OCI-LY1 (cell line): ENCODE results near the gene HLA-DMB.
A peak's percentile ranks its signal among the peaks of the same experiment; 100 is the strongest.

Experiments used
- H2AFZ ChIP-seq: fragments of 200-600 bp; sonication (generic), shearing (Covaris generic); 2 replicates; pipeline ENCODE4 v1.6.0; 2014; ENCODE audit warnings: antibody characterized with exemption, mild to moderate bottlenecking, low read length
- H3F3A ChIP-seq: fragments of 200-600 bp; sonication (generic), shearing (Covaris generic); 2 replicates; pipeline ENCODE4 v1.6.0; 2014; ENCODE audit warnings: mild to moderate bottlenecking, antibody characterized with exemption, low read length, moderate library complexity; ENCODE audit not compliant: insufficient read depth
- H3K27ac ChIP-seq: fragments of 200-600 bp; sonication (generic); 2 replicates; pipeline ENCODE4 v1.5.1; 2014; ENCODE audit warnings: low read length, mixed run types, mild to moderate bottlenecking, low read depth; ENCODE audit not compliant: poor library complexity, severe bottlenecking
- H3K27me3 ChIP-seq: fragments of 200-600 bp; sonication (generic); 2 replicates; pipeline ENCODE4 v1.6.0; 2014; ENCODE audit warnings: antibody characterized with exemption, mild to moderate bottlenecking, low read length, moderate library complexity; ENCODE audit not compliant: insufficient read depth
- H3K36me3 ChIP-seq: fragments of 200-600 bp; sonication (generic); 2 replicates; pipeline ENCODE4 v1.6.1; 2014; ENCODE audit warnings: mild to moderate bottlenecking, antibody characterized with exemption, low read length, moderate library complexity, mixed read lengths; ENCODE audit not compliant: insufficient read depth
- H3K4me1 ChIP-seq: fragments of 200-600 bp; sonication (generic); 2 replicates; pipeline ENCODE4 v1.5.1; 2014; ENCODE audit warnings: mild to moderate bottlenecking, low read length, moderate library complexity; ENCODE audit not compliant: insufficient read depth, severe bottlenecking
- H3K4me2 ChIP-seq: fragments of 200-600 bp; sonication (generic), shearing (Covaris generic); 2 replicates; pipeline ENCODE4 v1.6.1; 2014; ENCODE audit warnings: low read length
- H3K4me3 ChIP-seq: fragments of 200-600 bp; sonication (generic); 2 replicates; pipeline ENCODE4 v1.5.1; 2014; ENCODE audit warnings: low read length, low read depth, mild to moderate bottlenecking, mixed read lengths; ENCODE audit not compliant: poor library complexity, severe bottlenecking
- H3K79me2 ChIP-seq: fragments of 200-600 bp; shearing (Covaris generic); 2 replicates; pipeline ENCODE4 v1.6.1; 2016; ENCODE audit warnings: mixed run types, low read length, mixed read lengths; ENCODE audit not compliant: insufficient read depth
- H3K9ac ChIP-seq: fragments of 200-600 bp; sonication (generic), shearing (Covaris generic); 2 replicates; pipeline ENCODE4 v1.6.1; 2014; ENCODE audit warnings: mild to moderate bottlenecking, low read length, mixed read lengths
- H3K9me2 ChIP-seq: fragments of 200-600 bp; sonication (generic), shearing (Covaris generic); 2 replicates; pipeline ENCODE4 v1.6.1; 2014; ENCODE audit warnings: low read depth, mild to moderate bottlenecking, low read length, mixed read lengths
- H3K9me3 ChIP-seq: fragments of 200-600 bp; shearing (Covaris generic); 2 replicates; pipeline ENCODE4 v1.6.1; 2014; ENCODE audit warnings: low read length, mixed read lengths
- H4K20me1 ChIP-seq: fragments of 200-600 bp; sonication (generic), shearing (Covaris generic); 2 replicates; pipeline ENCODE4 v1.6.0; 2016; ENCODE audit warnings: mild to moderate bottlenecking, low read length; ENCODE audit not compliant: insufficient read depth
- CTCF ChIP-seq: fragments of 200-600 bp; sonication (generic), shearing (Covaris generic); IDR thresholded peaks from 2 replicates; pipeline ENCODE4 v1.5.1; 2017; ENCODE audit warnings: mild to moderate bottlenecking, antibody characterized with exemption, low read length, moderate library complexity, mixed read lengths
- EZH2 ChIP-seq: fragments of 200-600 bp; sonication (generic), shearing (Covaris generic); IDR thresholded peaks from 2 replicates; pipeline ENCODE4 v1.8.0; 2017; ENCODE audit warnings: borderline replicate concordance, mixed run types, mild to moderate bottlenecking, antibody characterized with exemption, low read length, moderate library complexity, mixed read lengths

The HLA-DMB gene

GRCh38 chr6:32941214-32941768 is 463 bp upstream of the HLA-DMB start:
- no peak for TF ChIP-seq CTCF
- no peak for TF ChIP-seq EZH2
- no peaks in the 10 kb centered on the region for H3K9me2 ChIP-seq
- H3F3A ChIP-seq: peaks cover 16% of the 10 kb centered on the region; the same call in 1 of the 2 replicates
- peaks cover 96% of the 10 kb centered on the region for H3K4me1 ChIP-seq
- H3K4me2 ChIP-seq: peak overlapping the region; percentile 63
- H3K4me3 ChIP-seq: peak overlapping the region; percentile 52
- H2AFZ ChIP-seq: no peak overlapping the region
- H3K79me2 ChIP-seq: no peaks in the 10 kb centered on the region
- no peaks in the 10 kb centered on the region; the same call in 1 of the 2 replicates for H3K9me3 ChIP-seq
- peak overlapping the region; percentile 61 for H3K9ac ChIP-seq
- no peaks in the 10 kb centered on the region for H3K27me3 ChIP-seq
- no peaks in the 10 kb centered on the region for H4K20me1 ChIP-seq
- no peaks in the 10 kb centered on the region for H3K36me3 ChIP-seq
- peak overlapping the region; percentile 99 for H3K27ac ChIP-seq

DNA sequence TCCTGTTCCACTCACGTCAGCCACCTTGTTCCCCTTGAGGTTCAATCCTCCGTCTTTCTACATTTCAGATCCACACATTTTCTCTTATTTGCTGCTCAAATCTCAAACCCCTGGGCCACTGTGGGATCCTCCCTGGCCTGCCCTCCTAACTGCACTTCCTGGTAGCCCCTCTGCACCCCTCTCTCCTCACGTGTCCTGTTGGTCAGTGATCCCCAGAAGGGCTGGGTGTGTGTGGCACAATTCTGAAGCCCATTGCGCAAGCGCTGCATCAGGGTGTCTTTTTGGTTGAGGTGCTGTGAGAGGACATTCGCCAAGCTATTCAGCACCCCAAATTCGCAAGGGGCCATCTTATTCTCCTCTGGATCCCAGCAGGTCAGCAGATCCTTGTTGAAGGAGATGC is 2.3 kb downstream of the HLA-DMB start:
- H3K27ac ChIP-seq: peak overlapping the region; percentile 8
- TF ChIP-seq EZH2: no peak
- no peak for TF ChIP-seq CTCF
- no peak overlapping the region for H3K9ac ChIP-seq
- no peak overlapping the region for H2AFZ ChIP-seq
- H3K4me3 ChIP-seq: no peak overlapping the region
- H3K9me3 ChIP-seq: no peaks in the 10 kb centered on the region
- H3F3A ChIP-seq: no peaks in the 10 kb centered on the region
- H3K4me2 ChIP-seq: no peak overlapping the region
- H3K4me1 ChIP-seq: peaks cover 76% of the 10 kb centered on the region
- H4K20me1 ChIP-seq: no peaks in the 10 kb centered on the region
- H3K27me3 ChIP-seq: no peaks in the 10 kb centered on the region
- H3K79me2 ChIP-seq: no peaks in the 10 kb centered on the region
- H3K36me3 ChIP-seq: no peaks in the 10 kb centered on the region
- H3K9me2 ChIP-seq: no peaks in the 10 kb centered on the region

GRCh38 chr6:32937230-32937633 is 3.6 kb downstream of the HLA-DMB start:
- H3K27me3 ChIP-seq: no peaks in the 10 kb centered on the region
- peaks cover 65% of the 10 kb centered on the region for H3K4me1 ChIP-seq
- H3K79me2 ChIP-seq: no peaks in the 10 kb centered on the region
- no peaks in the 10 kb centered on the region for H4K20me1 ChIP-seq
- no peak overlapping the region for H3K4me2 ChIP-seq
- no peak overlapping the region for H3K4me3 ChIP-seq
- H3K36me3 ChIP-seq: no peaks in the 10 kb centered on the region
- no peaks in the 10 kb centered on the region for H3K9me2 ChIP-seq
- no peak for TF ChIP-seq EZH2
- no peak for TF ChIP-seq CTCF
- no peak overlapping the region for H2AFZ ChIP-seq
- H3F3A ChIP-seq: no peaks in the 10 kb centered on the region
- no peaks in the 10 kb centered on the region for H3K9me3 ChIP-seq
- peak overlapping the region; percentile 12 for H3K27ac ChIP-seq
- H3K9ac ChIP-seq: no peak overlapping the region
